ENCODE results near the gene PDIA3.
"Not testable (repeated sequence)": the region's sequence is repeated elsewhere in the genome, so short reads cannot be mapped to it uniquely, and the experiment has no call there.

- not testable (repeated sequence) for TF ChIP-seq GATA3, GATA2 (IDR thresholded peaks at IDR 0.05; ENCODE audit: low read depth, low read length)
Measured at GRCh38 chr15:43746245-43746902, at the start of gene PDIA3.

All from SH-SY5Y (cell line).